ENCODE data around the gene CPTP. TPM values are rescaled to one million over a fixed set of nuclear protein-coding genes. Genes with fewer than 3 reads are reported as not detected.

The CPTP gene
- total RNA-seq, 1 donor from 2014 or later, result 10.8 TPM

DNA sequence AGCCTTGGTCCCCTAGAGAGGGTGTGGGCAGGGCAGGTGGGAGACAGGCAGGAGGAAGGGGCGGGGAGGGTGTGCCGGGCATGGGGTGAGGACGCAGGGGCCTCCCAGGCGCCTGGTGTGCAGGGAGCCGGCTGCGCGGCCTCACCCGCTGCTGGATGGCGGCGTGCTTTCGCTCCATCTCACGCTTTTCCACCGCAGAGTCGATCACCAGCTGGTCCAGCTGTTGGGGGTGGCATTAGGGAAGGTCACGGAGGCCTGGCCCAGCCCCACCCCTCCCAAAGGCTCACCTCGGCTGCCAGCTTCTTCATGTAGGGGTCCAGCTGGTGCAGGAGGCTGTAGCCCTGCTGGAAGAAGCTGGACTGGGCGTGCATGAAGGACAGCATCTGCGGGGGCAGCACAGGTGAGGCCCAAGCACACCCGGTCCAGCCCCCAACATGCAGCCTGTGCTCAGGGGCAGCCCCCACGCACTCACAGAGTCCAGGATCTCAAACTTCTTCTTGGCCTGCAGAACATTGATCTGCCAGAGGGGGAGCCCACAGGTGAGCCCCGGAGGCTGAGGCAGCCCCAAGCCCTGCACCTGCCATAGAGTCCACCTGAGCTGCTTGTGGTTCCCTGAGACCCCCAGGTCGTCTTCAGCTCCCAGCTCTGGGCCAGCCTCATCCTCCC is 24.8 kb upstream of the CPTP start:
- H3K36me3 ChIP-seq (ENCODE audit: control insufficient read depth, insufficient read depth, low read length), result peaks cover 4% of the 10 kb centered on the region
- no peak overlapping the region for H3K4me3 ChIP-seq (ENCODE audit: low read depth, low read length)
- no peaks in the 10 kb centered on the region for H3K27me3 ChIP-seq (ENCODE audit: control insufficient read depth, insufficient read depth, low read length)
- FAIRE-seq (no peak), DNase-seq (ENCODE audit: low read depth) (no peak)
- TF ChIP-seq, protein P1, sequence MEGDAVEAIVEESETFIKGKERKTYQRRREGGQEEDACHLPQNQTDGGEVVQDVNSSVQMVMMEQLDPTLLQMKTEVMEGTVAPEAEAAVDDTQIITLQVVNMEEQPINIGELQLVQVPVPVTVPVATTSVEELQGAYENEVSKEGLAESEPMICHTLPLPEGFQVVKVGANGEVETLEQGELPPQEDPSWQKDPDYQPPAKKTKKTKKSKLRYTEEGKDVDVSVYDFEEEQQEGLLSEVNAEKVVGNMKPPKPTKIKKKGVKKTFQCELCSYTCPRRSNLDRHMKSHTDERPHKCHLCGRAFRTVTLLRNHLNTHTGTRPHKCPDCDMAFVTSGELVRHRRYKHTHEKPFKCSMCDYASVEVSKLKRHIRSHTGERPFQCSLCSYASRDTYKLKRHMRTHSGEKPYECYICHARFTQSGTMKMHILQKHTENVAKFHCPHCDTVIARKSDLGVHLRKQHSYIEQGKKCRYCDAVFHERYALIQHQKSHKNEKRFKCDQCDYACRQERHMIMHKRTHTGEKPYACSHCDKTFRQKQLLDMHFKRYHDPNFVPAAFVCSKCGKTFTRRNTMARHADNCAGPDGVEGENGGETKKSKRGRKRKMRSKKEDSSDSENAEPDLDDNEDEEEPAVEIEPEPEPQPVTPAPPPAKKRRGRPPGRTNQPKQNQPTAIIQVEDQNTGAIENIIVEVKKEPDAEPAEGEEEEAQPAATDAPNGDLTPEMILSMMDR (IDR thresholded peaks at IDR 0.05; ENCODE audit: insufficient read depth, low read length, severe bottlenecking), result peak; percentile 42

DNA sequence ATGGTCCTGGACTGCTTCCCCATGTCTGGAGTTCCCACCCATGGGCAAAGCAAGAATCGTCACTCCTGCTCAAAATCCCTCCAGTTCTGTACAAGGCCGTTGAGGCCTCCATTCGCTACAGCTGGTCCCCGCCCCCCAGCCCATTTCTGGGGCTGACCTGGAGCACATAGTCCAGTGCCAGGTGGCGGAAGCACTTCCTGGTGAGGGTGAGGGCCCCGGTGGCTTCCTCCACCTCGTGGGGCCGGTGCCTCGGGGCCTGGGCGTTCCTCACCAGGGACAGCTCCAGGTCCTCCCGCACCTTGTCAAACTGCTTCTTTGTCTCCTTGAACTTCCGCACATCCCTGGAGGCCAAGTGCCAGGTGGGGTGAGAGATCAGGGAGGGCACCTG is 24.3 kb upstream of the CPTP start:
- no peaks in the 10 kb centered on the region for H3K27me3 ChIP-seq (ENCODE audit: control insufficient read depth, insufficient read depth, low read length)
- DNase-seq (ENCODE audit: low read depth) (no peak), FAIRE-seq (no peak)
- no peak overlapping the region for H3K4me3 ChIP-seq (ENCODE audit: low read depth, low read length)
- H3K36me3 ChIP-seq (ENCODE audit: control insufficient read depth, insufficient read depth, low read length), result peaks cover 2% of the 10 kb centered on the region
- TF ChIP-seq, protein P1 (IDR thresholded peaks at IDR 0.05; ENCODE audit: insufficient read depth, low read length, severe bottlenecking), result no peak

DNA sequence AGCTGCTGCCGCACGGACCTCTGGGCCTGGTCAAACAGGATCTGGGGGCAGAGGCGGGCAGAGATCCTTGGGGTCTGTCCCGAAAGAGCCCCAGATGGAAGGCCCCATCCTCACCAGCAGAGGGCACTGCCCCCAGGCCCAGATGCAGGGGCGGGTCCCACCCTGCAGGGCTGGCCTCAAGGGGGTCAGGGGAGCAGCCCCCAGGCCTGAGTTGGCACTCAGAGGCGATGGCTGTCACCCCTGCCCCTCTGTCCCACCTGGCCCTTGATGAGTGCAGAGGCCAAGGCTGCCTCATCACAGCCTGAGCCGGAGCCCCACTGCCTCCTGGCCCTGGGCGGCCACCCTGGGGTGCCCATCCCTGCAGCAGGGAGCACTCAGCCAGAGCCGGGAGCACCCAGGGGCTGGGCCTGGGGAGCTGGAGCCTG is 22.6 kb upstream of the CPTP start:
- Histone ChIP-seq H3K36me3 (ENCODE audit: control insufficient read depth, insufficient read depth, low read length) (peaks cover 1% of the 10 kb centered on the region), H3K27me3 (ENCODE audit: control insufficient read depth, insufficient read depth, low read length) (no peaks in the 10 kb centered on the region), H3K4me3 (ENCODE audit: low read depth, low read length) (no peak overlapping the region)
- TF ChIP-seq, protein P1 (IDR thresholded peaks at IDR 0.05; ENCODE audit: insufficient read depth, low read length, severe bottlenecking), result peak; percentile 50
- DNase-seq (ENCODE audit: low read depth), result no peak
- FAIRE-seq, result no peak

DNA sequence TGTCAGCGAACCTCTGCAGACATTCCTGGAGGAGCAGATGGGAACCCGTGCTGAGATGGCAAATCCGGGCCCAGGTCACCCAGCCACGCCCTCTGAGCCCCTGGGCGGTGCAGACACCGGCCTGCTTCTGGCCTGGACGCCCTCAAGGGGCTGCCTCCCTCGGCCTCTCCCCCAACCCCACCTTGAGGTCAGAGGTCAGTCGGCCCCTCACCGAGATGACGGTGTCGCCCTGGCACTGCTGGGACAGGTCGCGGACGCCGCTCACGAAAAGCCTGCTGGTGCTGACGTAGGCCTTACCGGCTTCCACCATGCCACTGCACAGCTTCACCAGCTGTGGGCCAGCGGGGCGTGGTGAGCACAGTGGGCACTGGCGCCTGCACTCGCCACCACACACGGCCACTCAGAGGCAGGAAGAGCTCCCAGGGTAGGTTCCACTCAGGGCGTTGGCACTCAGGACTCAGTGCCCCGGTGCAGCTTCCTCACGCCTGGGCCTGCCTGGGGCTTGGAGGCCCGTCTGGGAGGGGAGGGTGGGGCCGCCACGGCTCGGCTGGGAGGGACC is 21.6 kb upstream of the CPTP start:
- FAIRE-seq (no peak), DNase-seq (ENCODE audit: low read depth) (peak; percentile 40)
- TF ChIP-seq, protein P1 (IDR thresholded peaks at IDR 0.05; ENCODE audit: insufficient read depth, low read length, severe bottlenecking), result no peak
- Histone ChIP-seq H3K27me3 (ENCODE audit: control insufficient read depth, insufficient read depth, low read length) (no peaks in the 10 kb centered on the region), H3K4me3 (ENCODE audit: low read depth, low read length) (no peak overlapping the region), H3K36me3 (ENCODE audit: control insufficient read depth, insufficient read depth, low read length) (peaks cover 1% of the 10 kb centered on the region)

DNA sequence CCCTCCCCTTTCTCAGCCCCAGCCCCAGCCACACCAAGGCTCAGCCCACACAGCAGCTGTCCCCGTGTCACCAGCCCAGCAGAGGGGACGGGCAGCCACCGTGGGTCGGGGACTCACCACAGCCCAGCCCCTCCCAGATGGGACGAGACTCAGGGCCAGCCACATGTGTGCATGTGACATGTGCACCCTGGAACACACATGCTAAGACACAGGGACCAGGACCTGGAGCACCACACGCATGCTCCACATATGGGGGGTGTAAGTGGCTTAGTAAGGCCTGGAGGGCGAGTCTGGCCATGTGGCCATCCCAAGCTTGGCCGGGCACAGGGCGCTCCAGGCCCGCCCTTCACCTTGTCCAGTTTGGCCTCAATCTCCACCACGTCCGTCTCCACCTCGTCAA is 20.9 kb upstream of the CPTP start:
- FAIRE-seq, result no peak
- TF ChIP-seq, protein P1 (IDR thresholded peaks at IDR 0.05; ENCODE audit: insufficient read depth, low read length, severe bottlenecking), result no peak
- H3K27me3 ChIP-seq (ENCODE audit: control insufficient read depth, insufficient read depth, low read length), result no peaks in the 10 kb centered on the region
- H3K36me3 ChIP-seq (ENCODE audit: control insufficient read depth, insufficient read depth, low read length), result peaks cover 1% of the 10 kb centered on the region
- DNase-seq (ENCODE audit: low read depth), result no peak
- H3K4me3 ChIP-seq (ENCODE audit: low read depth, low read length), result no peak overlapping the region

All from bronchial epithelial cell (primary cell).